GM23338 (cell line): ENCODE data around the gene TARS3.

Source experiments
- CREB1 ChIP-seq: fragments of 250-450 bp; sonication (Bioruptor Pico); IDR thresholded peaks from 2 replicates; pipeline ENCODE4 v1.5.0; 2020; ENCODE audit warnings: low read depth, mild to moderate bottlenecking, moderate library complexity
- CTCF ChIP-seq, 2 experiments: fragments of 200-600 bp in 1 of 2; sonication (generic) in 1 of 2; conservative IDR thresholded peaks; 2 replicates each; pipeline versions ENCODE4 v1.5.1 to v1.6.1; 2016 to 2017; ENCODE audit warnings: antibody characterized with exemption in 2 of 2, low read depth in 2 of 2, mild to moderate bottlenecking in 2 of 2, moderate library complexity in 1 of 2
- ETS1 ChIP-seq: IDR thresholded peaks from 2 replicates; pipeline ENCODE4 v1.6.1; 2016; ENCODE audit warnings: antibody characterized with exemption
- EZH2 ChIP-seq: fragments of 200-600 bp; sonication (generic); IDR thresholded peaks from one replicate; pipeline ENCODE4 v1.8.0; 2017; ENCODE audit warnings: antibody characterized with exemption, mild to moderate bottlenecking, low read depth; ENCODE audit not compliant: unreplicated experiment
- EZH2phosphoT487 ChIP-seq: fragments of 200-600 bp; sonication (generic); IDR thresholded peaks from one replicate; pipeline ENCODE4 v1.8.1; 2018; ENCODE audit warnings: antibody characterized with exemption; ENCODE audit not compliant: unreplicated experiment
- JUNB ChIP-seq: IDR thresholded peaks from one replicate; pipeline ENCODE4 v1.6.1; 2016; ENCODE audit warnings: antibody characterized with exemption; ENCODE audit not compliant: unreplicated experiment
- NANOG ChIP-seq: IDR thresholded peaks from 2 replicates; pipeline ENCODE4 v1.6.1; 2016; ENCODE audit warnings: antibody characterized with exemption, borderline replicate concordance
- POLR2AphosphoS5 ChIP-seq: IDR thresholded peaks from 2 replicates; pipeline ENCODE4 v1.6.1; 2016; ENCODE audit warnings: antibody characterized with exemption, low read depth
- REST ChIP-seq: IDR thresholded peaks from one replicate; pipeline ENCODE4 v1.6.1; 2018; ENCODE audit warnings: antibody characterized with exemption; ENCODE audit not compliant: unreplicated experiment
- STAT1 ChIP-seq: IDR thresholded peaks from one replicate; pipeline ENCODE4 v1.6.1; 2016; ENCODE audit warnings: antibody characterized with exemption; ENCODE audit not compliant: unreplicated experiment
- ZNF114 ChIP-seq: fragments of 250-450 bp; sonication (Bioruptor Pico); IDR thresholded peaks from 2 replicates; pipeline ENCODE4 v1.5.0; 2020; ENCODE audit warnings: mild to moderate bottlenecking, moderate library complexity
- ZNF331 ChIP-seq: fragments of 250-450 bp; sonication (Bioruptor Pico); IDR thresholded peaks from 2 replicates; pipeline ENCODE4 v1.5.0; 2020; ENCODE audit warnings: low read depth, mild to moderate bottlenecking, moderate library complexity
- ZNF462 ChIP-seq: fragments of 250-450 bp; sonication (Bioruptor Pico); IDR thresholded peaks from 2 replicates; pipeline ENCODE4 v1.5.0; 2020; ENCODE audit warnings: mild to moderate bottlenecking, moderate library complexity

GRCh38 chr15:101613130-101614000, 110.9 kb downstream of the TARS3 start:
- no peak for TF ChIP-seq CTCF (conservative IDR thresholded peaks at IDR 0.05; ENCODE audit: low read depth in 2 of 2)
- no peak for TF ChIP-seq POLR2AphosphoS5
- no peak for TF ChIP-seq EZH2phosphoT487
- TF ChIP-seq CREB1 (CRISPR knock-in tag): no peak
- no peak for TF ChIP-seq EZH2
- TF ChIP-seq REST: no peak
- no peak for TF ChIP-seq ZNF331 (CRISPR knock-in tag)
- TF ChIP-seq JUNB: no peak
- no peak for TF ChIP-seq STAT1
- TF ChIP-seq ETS1: no peak
- TF ChIP-seq ZNF114 (CRISPR knock-in tag): no peak
- TF ChIP-seq ZNF462: no peak
- TF ChIP-seq NANOG: no peak
